HepG2 (cell line): ENCODE results near the gene CXCR2. TPM values are rescaled to one million over a fixed set of nuclear protein-coding genes. Genes with fewer than 3 reads are reported as not detected.

ENCODE experiments used
- ATAC-seq: fragments of 200-7000 bp; cut with Tn5 transposase; 3 replicates; pipeline ENCODE4 v1.9.1; 2020; ENCODE audit warnings: mild to moderate bottlenecking, moderate library complexity
- BruUV-seq: library from RNA; stranded (reverse); fragments of 400-500 nt; replicated peaks from 2 replicates; lab custom pipeline; 2021; lab: Mats Ljungman, UMichigan
- CTCF ChIA-PET: fragments of 300-600 bp; formaldehyde crosslinking; extraction: SDS; loops from one replicate; lab custom pipeline; 2021; ENCODE audit warnings: low total read pairs, inconsistent platforms, low intra/inter-chr PET ratio; lab: Yijun Ruan, JAX
- POLR2A ChIA-PET: fragments of 350-600 bp; sonication (Branson Sonifier 250); formaldehyde crosslinking; loops from one replicate; lab custom pipeline; 2020; ENCODE audit warnings: antibody characterized with exemption, inconsistent platforms; lab: Yijun Ruan, JAX
- DNase-seq: peaks from one replicate; pipeline ENCODE4 v3.0.0-alpha.2; 2015; ENCODE audit warnings: low spot score
- FAIRE-seq: peaks from 3 replicates; lab custom pipeline; 2011; peaks lifted over from hg19 to GRCh38; lab: Jason Lieb, UNC
- H2AFZ ChIP-seq: one replicate; pipeline ENCODE4 v1.6.1; 2011; ENCODE audit warnings: low read length, inconsistent platforms
- H3K27ac ChIP-seq: fragments of 300-600 bp; 3 replicates; pipeline ENCODE4 v1.8.0; 2011; ENCODE audit warnings: mixed run types, mild to moderate bottlenecking, mixed read lengths, low read length, inconsistent platforms; ENCODE audit not compliant: insufficient read depth; ENCODE audit errors: extremely low read length
- H3K27me3 ChIP-seq, 2 experiments: fragments of 200-600 bp in 1 of 2; 2 replicates in 1 of 2; 3 replicates in 1 of 2; pipeline versions ENCODE4 v1.6.0 to v1.8.0; 2011; ENCODE audit warnings: low read length in 2 of 2, mild to moderate bottlenecking in 2 of 2, moderate library complexity in 2 of 2, inconsistent platforms in 1 of 2; ENCODE audit not compliant: insufficient read depth in 2 of 2, control insufficient read depth in 1 of 2
- H3K36me3 ChIP-seq, 2 experiments: fragments of 200-600 bp in 1 of 2; replicated peaks in 1 of 2; 2 replicates in 1 of 2; 3 replicates in 1 of 2; pipeline versions ENCODE4 v1.5.1 to v1.8.0; 2011; ENCODE audit warnings: low read length in 2 of 2, inconsistent platforms in 1 of 2; ENCODE audit not compliant: insufficient read depth in 2 of 2, control insufficient read depth in 1 of 2
- H3K4me1 ChIP-seq: 2 replicates; pipeline ENCODE4 v1.5.1; 2012; ENCODE audit warnings: low read length, inconsistent platforms; ENCODE audit not compliant: insufficient read depth
- H3K4me2 ChIP-seq: 2 replicates; pipeline ENCODE4 v1.6.0; 2011; ENCODE audit warnings: low read depth, low read length, inconsistent platforms
- H3K4me3 ChIP-seq, 3 experiments: fragments of 200-600 bp in 1 of 3; sonication (generic), shearing (Covaris generic) in 1 of 3; replicated peaks in 1 of 3; 2 replicates each; pipeline ENCODE4 v1.5.1; 2011 to 2016; ENCODE audit warnings: low read length in 3 of 3, inconsistent platforms in 2 of 3, low read depth in 2 of 3, mild to moderate bottlenecking in 2 of 3, control low read depth in 1 of 3, mixed read lengths in 1 of 3; ENCODE audit not compliant: insufficient read depth in 1 of 3
- H3K79me2 ChIP-seq: one replicate; pipeline ENCODE4 v1.6.1; 2011; ENCODE audit warnings: low read length, inconsistent platforms; ENCODE audit not compliant: insufficient read depth
- H3K9ac ChIP-seq: 2 replicates; pipeline ENCODE4 v1.6.0; 2011; ENCODE audit warnings: mild to moderate bottlenecking, low read depth, low read length, inconsistent platforms; ENCODE audit not compliant: insufficient read depth
- H3K9me3 ChIP-seq: 2 replicates; pipeline ENCODE4 v1.5.1; 2012; ENCODE audit warnings: mild to moderate bottlenecking, low read length
- H4K20me1 ChIP-seq: 2 replicates; pipeline ENCODE4 v1.6.0; 2011; ENCODE audit warnings: inconsistent platforms, mild to moderate bottlenecking, low read length, moderate library complexity; ENCODE audit not compliant: insufficient read depth
- ATAD3A ChIP-seq: sonication (generic); formaldehyde crosslinking; IDR thresholded peaks from 2 replicates; pipeline ENCODE4 v1.4.0; 2020; ENCODE audit warnings: missing genetic modification reagents
- ISL2 ChIP-seq: sonication (generic); formaldehyde crosslinking; IDR thresholded peaks from 2 replicates; pipeline ENCODE4 v1.5.0; 2020; ENCODE audit warnings: missing genetic modification reagents
- SOX6 ChIP-seq, 2 experiments: fragments of 450-650 bp in 1 of 2; sonication (generic) in 1 of 2; formaldehyde crosslinking in 1 of 2; IDR thresholded peaks; 2 replicates each; pipeline versions ENCODE4 v1.4.0 to v1.6.1; 2017 to 2020; ENCODE audit warnings: antibody characterized with exemption in 1 of 2, mild to moderate bottlenecking in 1 of 2, missing genetic modification reagents in 1 of 2
- TCF7L2 ChIP-seq: IDR thresholded peaks from 2 replicates; pipeline ENCODE4 v1.6.1; 2011; ENCODE audit warnings: mild to moderate bottlenecking, low read depth, low read length, moderate library complexity
- TFE3 ChIP-seq: IDR thresholded peaks from 2 replicates; pipeline ENCODE4 v1.6.1; 2016
- in situ Hi-C: cut with HindIII; loops from 2 replicates; pipeline ENCODE4 v1.10.0; 2017; ENCODE audit warnings: low pct_unique_long_range_greater_than_20kb; ENCODE audit not compliant: extremely low pct_ligation_motif_present
- intact Hi-C: fragments of 100-400 bp; cut with micrococcal nuclease; formaldehyde crosslinking; loops from one replicate; pipeline ENCODE4 v1.10.0; 2022; ENCODE audit not compliant: unreplicated experiment
- polyA plus RNA-seq, 8 experiments: library from polyadenylated mRNA; depleted of rRNA in 3 of 8; stranded (reverse) in 7 of 8; unstranded in 1 of 8; fragments of >200 nt; fragmentation: Illumina TruSeq in 4 of 8; extraction: Trizol in 4 of 8; gene quantifications; 2 replicates each; pipeline versions ENCODE4 v1.2.1 to v1.2.3, GENCODE V29; 2011 to 2016; ENCODE audit warnings: low read depth in 4 of 8, missing spikeins in 1 of 8, mixed read lengths in 1 of 8; ENCODE audit not compliant: insufficient read depth in 1 of 8
- total RNA-seq, 5 experiments: library from RNA; depleted of rRNA; stranded (reverse); fragments of >200 nt; fragmentation: Illumina TruSeq; extraction: Trizol; gene quantifications; 2 replicates each; pipeline ENCODE4 v1.2.3, GENCODE V29; 2016; ENCODE audit warnings: low read depth in 1 of 5
- TF ChIP-seq, protein P1 (sequence below): sonication (generic); formaldehyde crosslinking; IDR thresholded peaks from 2 replicates; pipeline ENCODE4 v1.4.0; 2020; ENCODE audit warnings: missing genetic modification reagents

The CXCR2 gene
- total and polyA plus RNA-seq, 2 of the 13 experiments (the other 11 are each of a cell fraction or from before 2014, with no cell fraction given) = not detected

- no peak for FAIRE-seq
- ChIA-PET POLR2A (no interaction called here), CTCF (no interaction called here)
- Histone ChIP-seq H2AFZ (no peak overlapping the region), H3K4me1 (no peaks in the 10 kb centered on the region), H3K9ac (no peak overlapping the region), H4K20me1 (no peaks in the 10 kb centered on the region), H3K4me2 (no peak overlapping the region), H3K79me2 (no peaks in the 10 kb centered on the region), H3K27ac (no peak overlapping the region), H3K4me3 (no peak overlapping the region), H3K9me3 (peaks cover 6% of the 10 kb centered on the region; the same call in 1 of the 2 replicates), H3K36me3 (no peaks in the 10 kb centered on the region), H3K27me3 (peaks cover 1 to 7% of the 10 kb centered on the region in 2 experiments; a peak in 2 of 5 replicates)
- no TSS peak for BruUV-seq
- intact Hi-C loops (no loop called here), in situ Hi-C loops (no loop called here)
- no peak for DNase-seq
- no peak for TF ChIP-seq SOX6 (IDR thresholded peaks at IDR 0.05)
- no peak for TF ChIP-seq SOX6 (CRISPR knock-in tag; IDR thresholded peaks at IDR 0.05)
- TF ChIP-seq, protein P1, sequence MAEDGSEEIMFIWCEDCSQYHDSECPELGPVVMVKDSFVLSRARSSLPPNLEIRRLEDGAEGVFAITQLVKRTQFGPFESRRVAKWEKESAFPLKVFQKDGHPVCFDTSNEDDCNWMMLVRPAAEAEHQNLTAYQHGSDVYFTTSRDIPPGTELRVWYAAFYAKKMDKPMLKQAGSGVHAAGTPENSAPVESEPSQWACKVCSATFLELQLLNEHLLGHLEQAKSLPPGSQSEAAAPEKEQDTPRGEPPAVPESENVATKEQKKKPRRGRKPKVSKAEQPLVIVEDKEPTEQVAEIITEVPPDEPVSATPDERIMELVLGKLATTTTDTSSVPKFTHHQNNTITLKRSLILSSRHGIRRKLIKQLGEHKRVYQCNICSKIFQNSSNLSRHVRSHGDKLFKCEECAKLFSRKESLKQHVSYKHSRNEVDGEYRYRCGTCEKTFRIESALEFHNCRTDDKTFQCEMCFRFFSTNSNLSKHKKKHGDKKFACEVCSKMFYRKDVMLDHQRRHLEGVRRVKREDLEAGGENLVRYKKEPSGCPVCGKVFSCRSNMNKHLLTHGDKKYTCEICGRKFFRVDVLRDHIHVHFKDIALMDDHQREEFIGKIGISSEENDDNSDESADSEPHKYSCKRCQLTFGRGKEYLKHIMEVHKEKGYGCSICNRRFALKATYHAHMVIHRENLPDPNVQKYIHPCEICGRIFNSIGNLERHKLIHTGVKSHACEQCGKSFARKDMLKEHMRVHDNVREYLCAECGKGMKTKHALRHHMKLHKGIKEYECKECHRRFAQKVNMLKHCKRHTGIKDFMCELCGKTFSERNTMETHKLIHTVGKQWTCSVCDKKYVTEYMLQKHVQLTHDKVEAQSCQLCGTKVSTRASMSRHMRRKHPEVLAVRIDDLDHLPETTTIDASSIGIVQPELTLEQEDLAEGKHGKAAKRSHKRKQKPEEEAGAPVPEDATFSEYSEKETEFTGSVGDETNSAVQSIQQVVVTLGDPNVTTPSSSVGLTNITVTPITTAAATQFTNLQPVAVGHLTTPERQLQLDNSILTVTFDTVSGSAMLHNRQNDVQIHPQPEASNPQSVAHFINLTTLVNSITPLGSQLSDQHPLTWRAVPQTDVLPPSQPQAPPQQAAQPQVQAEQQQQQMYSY (CRISPR knock-in tag) = no peak
- no peak for TF ChIP-seq TCF7L2
- TF ChIP-seq ISL2 (CRISPR knock-in tag) = no peak
- TF ChIP-seq TFE3 = no peak
- TF ChIP-seq ATAD3A (CRISPR knock-in tag) = no peak
- no peak for ATAC-seq
These were observed 39.4 kb upstream of the CXCR2 start for GRCh38 chr2:218086478-218086877.
